GM18858 (cell line): ENCODE results near the gene RBBP6.
A peak's percentile ranks its signal among the peaks of the same experiment; 100 is the strongest.
"Not testable (repeated sequence)": the region's sequence is repeated elsewhere in the genome, so short reads cannot be mapped to it uniquely, and the experiment has no call there.

Experiments used
- ATAC-seq: cut with Tn5 transposase; IDR thresholded peaks from one replicate; pipeline ENCODE4 v1.9.1; 2021; ENCODE audit not compliant: unreplicated experiment

RBBP6 gene, protein sequence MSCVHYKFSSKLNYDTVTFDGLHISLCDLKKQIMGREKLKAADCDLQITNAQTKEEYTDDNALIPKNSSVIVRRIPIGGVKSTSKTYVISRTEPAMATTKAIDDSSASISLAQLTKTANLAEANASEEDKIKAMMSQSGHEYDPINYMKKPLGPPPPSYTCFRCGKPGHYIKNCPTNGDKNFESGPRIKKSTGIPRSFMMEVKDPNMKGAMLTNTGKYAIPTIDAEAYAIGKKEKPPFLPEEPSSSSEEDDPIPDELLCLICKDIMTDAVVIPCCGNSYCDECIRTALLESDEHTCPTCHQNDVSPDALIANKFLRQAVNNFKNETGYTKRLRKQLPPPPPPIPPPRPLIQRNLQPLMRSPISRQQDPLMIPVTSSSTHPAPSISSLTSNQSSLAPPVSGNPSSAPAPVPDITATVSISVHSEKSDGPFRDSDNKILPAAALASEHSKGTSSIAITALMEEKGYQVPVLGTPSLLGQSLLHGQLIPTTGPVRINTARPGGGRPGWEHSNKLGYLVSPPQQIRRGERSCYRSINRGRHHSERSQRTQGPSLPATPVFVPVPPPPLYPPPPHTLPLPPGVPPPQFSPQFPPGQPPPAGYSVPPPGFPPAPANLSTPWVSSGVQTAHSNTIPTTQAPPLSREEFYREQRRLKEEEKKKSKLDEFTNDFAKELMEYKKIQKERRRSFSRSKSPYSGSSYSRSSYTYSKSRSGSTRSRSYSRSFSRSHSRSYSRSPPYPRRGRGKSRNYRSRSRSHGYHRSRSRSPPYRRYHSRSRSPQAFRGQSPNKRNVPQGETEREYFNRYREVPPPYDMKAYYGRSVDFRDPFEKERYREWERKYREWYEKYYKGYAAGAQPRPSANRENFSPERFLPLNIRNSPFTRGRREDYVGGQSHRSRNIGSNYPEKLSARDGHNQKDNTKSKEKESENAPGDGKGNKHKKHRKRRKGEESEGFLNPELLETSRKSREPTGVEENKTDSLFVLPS (N-terminal part only)

DNA sequence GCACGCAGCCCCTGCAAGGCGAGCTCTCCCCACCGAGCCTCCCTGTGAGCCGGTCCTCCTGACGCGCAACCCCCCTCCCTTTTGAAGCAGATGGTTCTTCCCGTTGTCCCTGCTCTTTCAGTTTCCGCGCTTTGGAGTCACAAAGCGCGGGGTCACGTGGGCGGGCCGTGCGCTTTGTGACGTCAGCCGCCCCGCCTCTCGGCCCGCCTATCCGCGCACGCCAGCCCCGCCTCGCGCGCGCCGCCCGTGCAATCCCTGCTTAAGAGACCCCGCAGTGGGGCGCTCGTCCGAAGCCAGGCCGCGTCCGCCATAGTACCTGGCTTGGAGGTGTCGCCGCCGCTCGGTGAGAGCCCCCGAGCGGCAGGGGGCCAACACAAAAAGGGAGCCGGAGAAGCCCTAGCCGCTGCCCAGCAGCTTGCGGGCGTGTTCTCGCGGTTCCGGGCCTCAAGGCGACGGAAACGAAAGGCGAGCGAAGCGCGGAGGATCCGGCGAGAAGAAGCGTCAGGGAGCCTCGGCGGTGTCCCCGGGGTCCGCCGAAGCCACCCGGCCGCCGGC lies at the start of gene RBBP6:
TSS of gene RBBP6 (plus strand) at position 272 of the 555 bp plus-strand sequence. CDS start 1,061 bp downstream, outside the sequence.
- ATAC-seq = peak; percentile 78

DNA sequence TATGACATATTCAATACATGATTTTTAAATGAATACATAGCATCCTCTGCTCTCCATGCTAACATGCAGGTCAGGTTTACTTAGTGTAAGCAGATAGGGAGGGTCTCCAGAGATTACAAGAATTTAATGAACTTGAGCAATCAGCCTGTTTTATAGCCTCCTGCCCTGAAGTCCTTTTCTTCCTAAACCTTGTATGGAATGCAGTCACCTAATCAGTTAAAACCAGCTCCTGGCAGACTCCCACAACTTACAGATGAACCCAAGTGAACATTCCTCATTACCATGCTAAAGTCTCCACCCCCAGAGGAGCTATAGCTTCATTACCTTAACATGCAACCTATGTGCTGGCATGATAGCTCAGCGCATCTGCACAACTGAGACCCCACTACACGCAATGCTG lies 48.5 kb upstream of the RBBP6 start:
- ATAC-seq = no peak

DNA sequence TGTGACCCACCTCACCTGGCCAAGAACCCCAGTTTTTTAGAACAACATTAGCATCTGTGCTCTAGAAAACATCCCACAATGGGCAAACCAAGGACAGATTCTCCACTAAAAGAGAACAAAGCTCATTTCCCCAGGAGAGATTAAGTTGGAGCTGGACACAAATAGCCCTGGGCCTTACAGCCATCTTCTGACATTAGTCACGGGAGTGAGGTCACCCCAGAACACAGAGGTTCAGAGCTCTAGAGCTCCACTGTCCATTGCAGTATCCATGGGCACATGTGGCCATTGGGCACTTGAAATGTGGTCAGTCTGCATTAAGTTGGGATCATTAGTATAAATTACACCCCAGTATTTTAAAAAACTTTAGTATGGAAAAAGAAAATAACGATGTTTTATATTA lies 47.6 kb upstream of the RBBP6 start:
- no peak for ATAC-seq

DNA sequence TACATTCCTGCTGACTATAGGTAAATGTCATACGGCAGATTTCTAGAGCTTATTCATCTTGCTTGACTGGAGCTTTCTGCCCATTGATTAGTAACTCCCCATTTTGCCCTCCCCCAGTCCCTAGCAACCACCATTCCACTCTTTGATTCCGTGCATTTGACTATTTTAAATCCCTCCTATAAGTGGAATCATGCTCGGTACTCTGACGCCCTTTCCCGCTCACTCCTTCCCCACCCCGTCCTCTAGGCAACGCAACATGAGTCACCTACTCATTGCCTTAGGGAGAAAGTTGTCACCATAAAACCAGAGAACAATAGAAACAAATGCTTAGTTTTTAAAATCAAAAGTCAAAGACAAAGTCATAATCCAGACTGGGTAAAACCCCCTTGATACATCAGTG lies 45.5 kb upstream of the RBBP6 start:
- ATAC-seq = no peak

DNA sequence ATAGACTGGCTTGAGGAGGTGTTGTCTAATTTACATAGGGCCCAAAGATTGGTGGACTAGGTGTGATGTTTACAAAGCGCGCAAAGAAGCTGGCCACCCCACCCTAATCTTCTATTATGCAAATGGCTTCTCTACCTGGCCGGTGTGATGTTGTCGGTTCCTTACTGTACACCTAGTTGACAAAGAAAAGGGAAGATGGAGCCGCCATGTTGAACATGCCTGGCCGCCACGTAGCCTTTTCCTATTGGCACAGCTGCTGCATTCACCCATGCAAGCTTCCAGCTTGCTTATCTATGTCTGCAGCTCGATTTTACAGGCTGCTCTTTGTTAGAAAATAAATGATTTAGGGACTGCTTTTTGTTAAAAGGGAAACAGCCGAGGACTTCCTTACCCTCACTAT lies 44.2 kb upstream of the RBBP6 start:
- not testable (repeated sequence) for ATAC-seq

DNA sequence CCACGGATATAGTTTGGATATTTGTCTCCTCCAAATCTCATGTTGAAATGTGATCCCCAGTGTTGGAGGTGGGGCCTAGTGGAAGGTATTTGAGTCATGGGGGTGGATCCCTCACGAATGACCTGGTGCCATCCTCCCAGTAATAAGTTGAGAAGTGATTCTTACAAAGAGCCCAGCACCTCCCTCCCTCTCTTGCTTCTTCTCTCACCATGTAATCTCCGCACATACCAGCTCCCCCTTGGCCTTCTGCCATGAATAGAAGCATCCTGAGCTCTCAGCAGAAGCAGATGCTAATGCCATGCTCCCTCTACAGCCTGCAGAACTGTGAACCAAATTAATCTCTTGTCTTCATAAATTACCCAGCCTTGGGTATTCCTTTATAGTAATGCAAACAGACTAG lies 41.9 kb upstream of the RBBP6 start:
- ATAC-seq = no peak

DNA sequence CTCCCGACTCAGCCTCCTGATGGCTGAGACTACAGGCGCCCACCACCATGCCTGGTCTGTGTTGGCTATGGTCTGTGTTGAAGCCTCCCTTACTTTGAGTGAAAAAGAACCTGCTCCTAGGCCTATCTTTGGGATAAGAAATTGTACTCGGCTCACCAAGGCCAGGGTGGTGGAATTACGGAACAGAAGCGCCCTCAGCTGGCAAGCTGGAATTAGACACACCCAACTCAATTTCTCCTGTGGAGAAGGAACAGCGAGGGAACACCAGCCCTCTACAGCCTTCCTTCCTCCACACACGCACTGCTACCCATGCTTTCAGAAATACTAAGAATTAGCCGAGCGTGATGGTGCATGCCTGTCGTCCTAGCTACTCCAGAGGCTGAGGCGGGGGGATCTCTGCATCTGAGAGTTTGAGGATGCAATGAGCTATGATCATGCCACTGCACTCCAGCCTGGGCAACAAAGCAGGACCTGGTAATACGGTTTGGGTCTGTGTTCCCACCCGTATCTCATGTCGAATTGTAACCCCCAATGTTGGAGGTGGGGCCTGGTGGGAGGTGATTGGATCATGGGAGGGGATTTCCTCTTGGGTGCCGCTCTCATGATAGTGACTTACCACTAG lies 40.1 kb upstream of the RBBP6 start:
- ATAC-seq = no peak

DNA sequence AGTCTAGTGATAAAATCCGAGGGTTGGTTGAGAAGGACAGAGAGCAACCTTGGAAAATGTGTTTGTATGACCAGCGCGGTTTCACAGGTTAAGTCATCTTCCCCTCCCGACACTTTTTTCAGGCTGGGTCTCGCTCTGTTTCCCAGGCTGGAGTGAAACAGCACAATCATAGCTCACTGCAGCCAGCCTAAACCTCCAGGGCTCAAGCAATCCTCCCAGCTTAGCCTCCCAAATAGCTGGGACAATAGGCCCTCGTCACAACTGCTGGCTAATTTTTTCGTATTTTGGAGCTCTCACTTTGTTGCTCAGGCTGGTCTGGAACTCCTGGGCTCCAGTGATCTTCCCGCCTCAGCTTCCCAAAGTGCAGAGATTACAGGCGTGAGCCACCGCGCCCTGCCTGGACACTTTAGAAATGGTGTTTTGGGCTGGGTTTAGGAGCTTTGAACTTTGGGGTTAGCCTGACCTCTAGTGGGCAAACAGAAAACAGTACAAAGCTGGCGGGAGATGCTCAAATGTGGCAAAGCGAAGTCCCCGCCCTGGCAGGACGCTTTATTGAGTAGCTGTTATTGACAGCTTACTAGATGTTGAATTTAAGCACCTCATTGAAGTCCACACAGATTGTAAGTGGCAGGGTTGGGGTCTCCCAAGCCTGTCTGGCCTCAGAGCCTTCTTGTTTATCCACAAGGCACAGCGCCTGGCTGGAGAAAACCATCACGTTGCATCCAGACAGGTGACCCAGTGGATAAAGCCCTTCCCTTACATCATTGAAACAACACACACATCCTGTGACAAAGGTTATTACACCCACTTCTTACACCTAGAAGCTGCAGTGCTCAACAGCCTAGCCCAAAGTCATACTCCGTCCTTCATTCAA lies 34.7 kb upstream of the RBBP6 start:
- ATAC-seq = no peak

DNA sequence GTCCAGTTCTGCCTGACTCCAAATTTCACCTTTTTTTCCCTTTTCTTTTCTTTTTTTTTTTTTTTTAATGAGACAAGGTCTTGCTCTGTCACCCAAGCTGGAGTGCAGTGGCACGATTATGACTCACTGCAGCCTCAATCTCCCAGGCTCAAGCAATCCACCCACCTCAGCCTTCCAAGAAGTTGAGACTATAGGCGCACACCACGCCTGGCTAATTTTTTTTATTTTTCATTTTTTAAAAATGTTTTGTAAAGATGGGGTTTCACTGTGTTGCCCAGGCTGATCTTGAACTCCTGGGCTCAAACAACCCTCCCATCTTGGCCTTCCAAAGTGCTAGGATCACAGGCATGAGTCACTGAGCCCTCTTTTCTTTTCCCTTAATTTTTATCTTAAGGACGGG lies 33.4 kb upstream of the RBBP6 start:
- no peak for ATAC-seq

DNA sequence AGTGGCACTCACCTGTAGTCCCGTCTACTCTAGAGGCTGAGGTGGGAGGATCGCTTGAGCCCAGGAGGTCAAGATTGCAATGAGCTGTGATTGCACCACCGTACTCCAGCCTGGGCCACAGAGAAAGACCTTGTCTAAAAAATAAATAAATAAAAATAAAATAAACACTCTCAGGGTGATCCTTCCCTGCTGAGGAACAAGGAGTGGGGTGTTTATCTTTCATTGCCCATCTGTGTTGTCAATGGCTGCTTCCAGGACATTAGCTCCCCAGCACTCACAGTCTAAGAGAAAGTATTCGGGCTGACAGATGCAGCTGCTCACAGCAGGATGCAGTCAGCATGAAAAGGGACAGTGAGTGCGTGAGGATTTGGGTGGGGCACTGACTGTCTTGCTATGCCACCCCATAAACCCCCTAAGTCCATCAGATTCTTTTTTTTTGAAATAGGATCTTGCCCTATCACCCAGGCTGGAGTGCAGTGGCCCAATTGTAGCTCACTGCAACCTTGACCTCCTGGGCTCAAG lies 31.3 kb upstream of the RBBP6 start:
- ATAC-seq = no peak

DNA sequence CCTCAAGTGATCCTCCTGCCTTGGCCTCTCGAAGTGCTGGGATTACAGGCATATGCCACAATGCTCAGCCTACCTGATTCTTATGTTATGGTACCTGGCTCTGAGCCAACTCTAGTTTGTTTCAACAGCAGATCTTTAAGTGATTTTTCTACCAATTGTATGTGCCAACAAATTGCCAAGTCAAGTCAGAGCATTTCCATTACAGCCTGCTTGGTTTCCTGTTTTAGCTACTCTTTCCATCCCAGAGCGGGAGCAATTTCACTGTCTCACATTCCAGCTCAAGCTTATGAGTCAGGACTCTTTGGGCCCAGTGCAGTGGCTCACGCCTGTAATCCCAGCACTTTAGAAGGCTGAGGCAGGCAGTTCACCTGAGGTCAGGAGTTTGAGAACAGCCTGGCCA lies 30.8 kb upstream of the RBBP6 start:
- no peak for ATAC-seq

DNA sequence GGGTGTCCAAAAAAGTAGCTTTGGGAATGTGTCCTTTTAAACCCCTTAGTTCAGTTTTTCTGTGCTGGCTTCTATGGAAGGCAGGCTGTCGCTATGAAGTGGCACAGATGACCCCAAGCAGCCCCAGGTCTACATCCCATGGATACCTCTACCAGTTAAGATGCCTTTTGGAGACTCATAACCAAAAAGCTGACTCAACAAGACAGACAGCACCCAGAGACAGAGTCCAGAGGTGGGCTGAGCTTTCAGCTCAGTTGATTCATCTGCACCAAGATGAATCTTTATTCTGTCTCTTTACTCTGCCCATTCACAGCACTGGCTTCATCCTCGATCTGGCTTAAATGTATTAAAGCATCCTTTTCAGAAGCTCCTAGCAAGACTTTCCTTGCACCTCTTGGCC lies 29.8 kb upstream of the RBBP6 start:
- no peak for ATAC-seq

DNA sequence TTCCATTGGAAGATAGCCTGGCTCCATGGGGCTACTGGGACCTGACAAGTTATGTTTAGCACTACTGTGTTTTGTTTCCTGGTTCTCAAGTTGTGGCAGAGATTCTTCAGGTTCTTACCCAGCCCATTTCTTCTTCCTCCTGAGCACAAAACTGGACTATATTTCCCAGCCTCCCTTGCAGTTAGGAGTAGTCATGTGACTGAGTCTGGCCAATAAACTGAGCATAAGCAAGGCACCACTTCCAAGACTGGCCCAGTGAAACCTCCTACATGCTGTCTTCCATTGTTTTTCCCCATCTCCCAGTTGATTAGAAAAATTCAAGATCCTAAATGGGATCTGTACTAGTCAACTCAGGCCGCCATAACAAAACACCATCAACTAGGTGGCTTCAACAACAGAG lies 28.2 kb upstream of the RBBP6 start:
- no peak for ATAC-seq

DNA sequence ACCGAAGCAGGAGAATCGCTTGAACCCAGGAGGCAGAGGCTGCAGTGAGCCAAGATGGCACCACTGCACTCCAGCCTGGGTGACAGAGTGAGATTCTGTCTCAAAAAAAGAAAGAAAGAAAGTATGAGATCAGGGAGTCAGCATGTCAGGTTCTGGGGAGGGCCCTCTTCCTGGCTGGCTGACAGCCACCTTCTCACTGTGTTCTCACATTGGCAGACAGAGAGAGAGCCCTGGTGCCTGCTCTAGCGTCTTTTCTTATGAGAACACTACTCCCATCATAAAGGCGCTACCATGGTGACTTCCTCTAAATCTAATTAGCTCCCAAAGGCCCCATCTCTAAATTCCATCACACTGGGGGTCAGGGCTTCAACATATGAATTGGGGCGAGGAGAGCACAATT lies 27.6 kb upstream of the RBBP6 start:
- no peak for ATAC-seq

DNA sequence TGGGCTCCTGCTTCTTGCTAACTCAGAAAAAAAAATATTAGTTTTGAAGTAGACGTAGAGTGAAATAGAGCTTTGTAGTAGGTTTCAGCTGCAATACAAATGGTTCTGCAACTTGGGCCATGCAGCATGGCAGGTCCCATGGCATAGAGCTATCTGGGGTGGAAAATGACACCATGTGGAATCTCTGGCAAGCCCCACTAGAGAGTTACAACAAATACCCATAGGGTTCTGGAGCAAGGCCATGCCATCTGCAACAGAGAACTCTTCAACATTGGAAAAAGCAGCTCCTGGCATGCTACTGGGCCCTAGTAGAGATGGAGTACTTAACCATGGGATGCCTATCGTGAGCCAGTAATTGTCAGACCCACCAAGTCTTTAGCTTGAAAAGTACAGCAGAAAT lies 25.3 kb upstream of the RBBP6 start:
- ATAC-seq = no peak

DNA sequence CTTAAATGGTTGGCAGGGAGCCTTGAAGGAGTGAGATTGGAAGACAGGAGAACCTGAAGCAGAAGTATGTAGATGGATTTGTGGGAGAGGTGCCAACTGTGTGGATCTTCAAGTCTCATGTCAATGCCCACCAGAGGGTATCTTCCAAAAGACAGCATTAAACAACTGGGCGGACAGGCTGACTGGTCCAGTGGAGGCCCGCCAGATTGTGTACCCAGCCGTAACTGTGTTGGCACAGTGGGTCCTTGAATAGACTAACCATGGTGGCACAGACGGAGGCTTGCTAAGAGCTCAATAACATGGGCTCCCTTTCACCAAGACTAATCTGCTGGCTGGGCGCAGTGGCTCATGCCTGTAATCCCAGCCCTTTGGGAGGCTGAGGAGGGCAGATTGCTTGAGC lies 24.2 kb upstream of the RBBP6 start:
- ATAC-seq = no peak

DNA sequence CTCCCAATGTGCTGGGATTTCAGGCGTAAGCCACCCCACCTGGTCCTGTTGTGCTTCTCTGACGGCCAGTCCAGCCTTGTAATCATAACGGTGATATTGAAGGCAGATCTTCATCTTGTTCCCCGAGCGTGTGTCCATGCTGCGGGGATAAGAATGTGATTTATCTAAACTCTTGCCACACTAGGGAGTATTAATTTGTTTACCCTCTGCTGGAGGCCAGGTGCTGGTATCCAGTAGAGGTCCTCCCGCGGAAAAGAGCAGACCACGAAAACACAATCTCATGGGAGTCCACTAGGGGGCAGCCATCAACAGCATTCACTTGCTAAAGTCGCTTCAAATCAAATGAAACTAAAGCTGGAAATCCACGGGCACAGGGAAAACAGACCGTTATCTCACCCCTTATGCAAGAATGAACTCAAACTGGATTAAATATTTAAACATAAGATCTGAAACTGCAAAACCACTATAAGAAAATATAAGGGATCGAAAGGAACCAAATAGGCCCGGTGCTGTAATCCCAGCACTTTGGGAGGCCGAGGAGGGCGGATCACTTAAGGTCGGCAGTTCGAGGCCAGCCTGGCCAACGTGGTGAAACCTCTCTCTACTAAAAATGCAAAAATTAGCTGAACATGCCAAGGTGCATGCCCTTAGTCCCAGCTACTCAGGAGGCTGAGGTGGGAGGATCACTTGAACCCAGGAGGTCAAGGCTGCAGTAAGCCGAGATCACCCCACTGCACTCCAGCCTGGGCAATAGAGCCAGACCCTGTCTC lies 22.3 kb upstream of the RBBP6 start:
- no peak for ATAC-seq

DNA sequence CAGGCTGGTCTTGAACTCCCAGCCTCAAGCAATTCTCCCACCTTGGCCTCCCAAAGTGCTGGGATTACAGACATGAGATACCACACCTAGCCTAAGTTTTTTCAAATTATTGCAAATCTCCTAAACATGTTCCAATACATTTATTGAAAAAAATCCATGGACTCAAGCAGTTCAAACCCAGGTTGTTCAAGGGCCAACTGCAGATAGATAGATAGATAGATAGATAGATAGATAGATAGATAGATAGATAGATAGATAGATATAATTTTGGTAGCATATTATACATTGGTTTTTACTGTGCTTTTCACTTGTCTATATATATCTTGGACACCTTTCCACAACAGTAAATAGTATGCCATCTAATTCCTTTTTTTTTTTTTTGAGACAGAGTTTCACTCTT lies 20.9 kb upstream of the RBBP6 start:
- ATAC-seq = no peak

DNA sequence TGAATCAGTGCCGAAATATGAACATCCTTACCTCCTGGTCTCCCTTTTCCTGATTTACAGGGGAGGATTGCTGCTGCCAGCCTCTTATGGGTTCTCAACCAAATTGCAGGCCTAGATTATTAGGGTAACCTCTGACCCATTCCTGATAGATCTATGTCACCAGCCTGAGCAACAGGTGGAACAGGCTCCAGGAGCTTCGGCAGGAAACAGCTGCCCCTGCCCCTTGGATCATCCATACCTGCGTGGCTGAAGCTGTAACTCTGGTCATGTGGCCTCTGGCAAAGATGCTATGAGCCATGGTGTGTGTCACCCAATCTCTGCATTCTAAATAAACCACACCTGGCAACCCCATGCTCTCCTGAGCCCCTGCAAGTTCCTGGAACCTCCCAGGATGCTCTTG lies 18.4 kb upstream of the RBBP6 start:
- ATAC-seq = no peak
